Astrocyte (in vitro differentiated cells and primary cell): ENCODE measurements around the gene CLK2. TPM values are rescaled to one million over a fixed set of nuclear protein-coding genes. Genes with fewer than 3 reads are reported as not detected.
A peak's percentile ranks its signal among the peaks of the same experiment; 100 is the strongest.

ENCODE experiments used
- DNase-seq: peaks from one replicate; pipeline ENCODE4 v3.0.0-alpha.2; 2010; ENCODE audit warnings: low read depth
- FAIRE-seq: peaks from 2 replicates; lab custom pipeline; 2011; peaks lifted over from hg19 to GRCh38; lab: Jason Lieb, UNC
- H2AFZ ChIP-seq: 2 replicates; pipeline ENCODE4 v1.6.0; 2012; ENCODE audit warnings: low read depth, low read length, inconsistent platforms
- H3K27ac ChIP-seq: 2 replicates; pipeline ENCODE4 v1.5.1; 2011; ENCODE audit warnings: low read depth, low read length, inconsistent platforms
- H3K27me3 ChIP-seq: 2 replicates; pipeline ENCODE4 v1.6.0; 2011; ENCODE audit warnings: low read length, inconsistent platforms; ENCODE audit not compliant: insufficient read depth
- H3K36me3 ChIP-seq: 2 replicates; pipeline ENCODE4 v1.5.1; 2011; ENCODE audit warnings: low read length, inconsistent platforms; ENCODE audit not compliant: insufficient read depth
- H3K4me1 ChIP-seq: 2 replicates; pipeline ENCODE4 v1.5.1; 2011; ENCODE audit warnings: low read length, inconsistent platforms; ENCODE audit not compliant: insufficient read depth
- H3K4me2 ChIP-seq: 2 replicates; pipeline ENCODE4 v1.6.0; 2012; ENCODE audit warnings: low read length, inconsistent platforms
- H3K4me3 ChIP-seq: 2 replicates; pipeline ENCODE4 v1.5.1; 2011; ENCODE audit warnings: low read depth, mild to moderate bottlenecking, low read length, inconsistent platforms; ENCODE audit not compliant: insufficient read depth
- H3K79me2 ChIP-seq: 2 replicates; pipeline ENCODE4 v1.6.0; 2012; ENCODE audit warnings: mild to moderate bottlenecking, low read length, inconsistent platforms; ENCODE audit not compliant: insufficient read depth
- H3K9ac ChIP-seq: 2 replicates; pipeline ENCODE4 v1.6.0; 2012; ENCODE audit warnings: mild to moderate bottlenecking, low read length, inconsistent platforms
- H3K9me3 ChIP-seq: 2 replicates; pipeline ENCODE4 v1.5.1; 2012; ENCODE audit warnings: low read depth, mild to moderate bottlenecking, low read length, inconsistent platforms; ENCODE audit not compliant: insufficient read depth
- H4K20me1 ChIP-seq: 2 replicates; pipeline ENCODE4 v1.6.0; 2012; ENCODE audit warnings: low read length, inconsistent platforms; ENCODE audit not compliant: insufficient read depth
- H3K27ac Mint-ChIP-seq: one replicate; pipeline ENCODE4 v1.8.0; 2021; ENCODE audit warnings: mild to moderate bottlenecking, mixed read lengths; ENCODE audit not compliant: unreplicated experiment
- H3K27me3 Mint-ChIP-seq: one replicate; pipeline ENCODE4 v1.8.0; 2021; ENCODE audit warnings: low read depth, mixed read lengths; ENCODE audit not compliant: unreplicated experiment
- H3K36me3 Mint-ChIP-seq: one replicate; pipeline ENCODE4 v1.8.0; 2021; ENCODE audit warnings: low read depth, mixed read lengths; ENCODE audit not compliant: unreplicated experiment
- H3K4me1 Mint-ChIP-seq: one replicate; pipeline ENCODE4 v1.8.0; 2021; ENCODE audit warnings: low read depth, mixed read lengths; ENCODE audit not compliant: unreplicated experiment
- H3K4me3 Mint-ChIP-seq: one replicate; pipeline ENCODE4 v1.8.0; 2021; ENCODE audit warnings: mild to moderate bottlenecking, moderate library complexity, mixed read lengths; ENCODE audit not compliant: unreplicated experiment
- H3K9me3 Mint-ChIP-seq: one replicate; pipeline ENCODE4 v1.8.0; 2021; ENCODE audit warnings: mild to moderate bottlenecking, mixed read lengths; ENCODE audit not compliant: unreplicated experiment
- CTCF ChIP-seq: IDR thresholded peaks from 2 replicates; pipeline ENCODE4 v1.5.1; 2011; ENCODE audit warnings: low read depth, mild to moderate bottlenecking, inconsistent platforms, low read length, moderate library complexity; ENCODE audit not compliant: insufficient read depth
- EZH2 ChIP-seq: IDR thresholded peaks from 2 replicates; pipeline ENCODE4 v1.6.1; 2012; ENCODE audit warnings: mild to moderate bottlenecking, low read length, inconsistent platforms; ENCODE audit not compliant: insufficient read depth
- total RNA-seq: library from RNA; stranded (reverse); gene quantifications from 2 replicates; pipeline ENCODE4 v1.2.1, GENCODE V29; 2021

The CLK2 gene
- total RNA-seq, 1 donor from 2014 or later = 31.7 TPM

GRCh38 chr1:155260276-155260675, 13.0 kb downstream of the CLK2 start:
- Mint-ChIP-seq H3K36me3 (peaks cover 18% of the 10 kb centered on the region), H3K27ac (peak overlapping the region; percentile 58), H3K4me1 (peaks cover 16% of the 10 kb centered on the region), H3K27me3 (no peaks in the 10 kb centered on the region), H3K4me3 (peak overlapping the region; percentile 90), H3K9me3 (no peaks in the 10 kb centered on the region)
- Histone ChIP-seq H3K4me3 (no peak overlapping the region), H3K9ac (no peak overlapping the region), H3K27ac (no peak overlapping the region), H3K36me3 (peaks cover 31% of the 10 kb centered on the region), H3K79me2 (peaks cover 19% of the 10 kb centered on the region), H3K4me2 (peak overlapping the region; percentile 91), H4K20me1 (no peaks in the 10 kb centered on the region), H3K27me3 (no peaks in the 10 kb centered on the region), H3K4me1 (peaks cover 24% of the 10 kb centered on the region), H2AFZ (no peak overlapping the region), H3K9me3 (no peaks in the 10 kb centered on the region)
- TF ChIP-seq EZH2 (no peak), CTCF (no peak)
- DNase-seq (no peak), FAIRE-seq (no peak)

GRCh38 chr1:155256058-155256852, 17.0 kb downstream of the CLK2 start:
- peak overlapping the region; percentile 82 for H3K9ac ChIP-seq
- peaks cover 25% of the 10 kb centered on the region for H3K4me1 Mint-ChIP-seq

More at GRCh38 chr1:155256058-155256852, 17.0 kb downstream of the CLK2 start:
- no peak for TF ChIP-seq CTCF
- TF ChIP-seq EZH2 = no peak
- peaks cover 7% of the 10 kb centered on the region for H3K36me3 ChIP-seq
- no peaks in the 10 kb centered on the region for H3K27me3 Mint-ChIP-seq
- no peaks in the 10 kb centered on the region for H3K27me3 ChIP-seq
- no peak overlapping the region for H3K27ac Mint-ChIP-seq
- H3K4me3 ChIP-seq = peak overlapping the region; percentile 79
- H2AFZ ChIP-seq = peak overlapping the region; percentile 98
- DNase-seq (no peak), FAIRE-seq (no peak)
- H3K4me3 Mint-ChIP-seq = peak overlapping the region; percentile 82
- H3K27ac ChIP-seq = peak overlapping the region; percentile 83
- H3K4me2 ChIP-seq = peak overlapping the region; percentile 97
- peaks cover 27% of the 10 kb centered on the region for H3K4me1 ChIP-seq
- H3K9me3 Mint-ChIP-seq = no peaks in the 10 kb centered on the region
- no peaks in the 10 kb centered on the region for H4K20me1 ChIP-seq
- no peaks in the 10 kb centered on the region for H3K9me3 ChIP-seq
- H3K79me2 ChIP-seq = peaks cover 29% of the 10 kb centered on the region
- peaks cover 6% of the 10 kb centered on the region for H3K36me3 Mint-ChIP-seq
